Measurements from ENCODE around the gene DNAJC4.
A peak's percentile ranks its signal among the peaks of the same experiment; 100 is the strongest.

The DNAJC4 gene

DNA sequence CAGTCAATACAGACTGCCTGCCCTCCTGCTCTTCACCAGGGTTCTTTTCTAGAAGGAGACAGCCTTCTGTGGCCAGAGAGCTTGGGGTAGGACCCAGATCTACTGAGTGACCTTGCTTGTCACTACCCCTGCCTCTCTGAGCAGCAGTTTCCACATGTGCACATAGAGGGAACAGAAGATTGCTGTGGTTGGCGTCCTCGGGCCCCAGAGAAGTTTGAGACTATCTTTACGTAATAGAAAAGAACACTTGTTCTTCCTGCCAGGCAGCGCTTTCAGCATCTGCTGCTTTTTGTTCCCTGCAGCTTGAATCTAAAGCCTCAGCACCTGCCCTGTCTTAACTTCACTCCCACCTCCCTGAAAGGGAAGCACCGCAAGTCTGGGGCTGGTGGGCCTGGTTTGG is 8.7 kb downstream of the DNAJC4 start:
- WGBS (ENCODE audit: insufficient coverage, insufficient read length), result no CpG with 5 or more reads among the region's 5 CpGs
- Histone ChIP-seq H3K36me3 (ENCODE audit: control insufficient read depth, insufficient read depth, low read length) (peaks cover 14% of the 10 kb centered on the region; the same call in 1 of the 2 replicates), H3K4me1 (ENCODE audit: control insufficient read depth, insufficient read depth, low read length) (peaks cover 2% of the 10 kb centered on the region)

DNA sequence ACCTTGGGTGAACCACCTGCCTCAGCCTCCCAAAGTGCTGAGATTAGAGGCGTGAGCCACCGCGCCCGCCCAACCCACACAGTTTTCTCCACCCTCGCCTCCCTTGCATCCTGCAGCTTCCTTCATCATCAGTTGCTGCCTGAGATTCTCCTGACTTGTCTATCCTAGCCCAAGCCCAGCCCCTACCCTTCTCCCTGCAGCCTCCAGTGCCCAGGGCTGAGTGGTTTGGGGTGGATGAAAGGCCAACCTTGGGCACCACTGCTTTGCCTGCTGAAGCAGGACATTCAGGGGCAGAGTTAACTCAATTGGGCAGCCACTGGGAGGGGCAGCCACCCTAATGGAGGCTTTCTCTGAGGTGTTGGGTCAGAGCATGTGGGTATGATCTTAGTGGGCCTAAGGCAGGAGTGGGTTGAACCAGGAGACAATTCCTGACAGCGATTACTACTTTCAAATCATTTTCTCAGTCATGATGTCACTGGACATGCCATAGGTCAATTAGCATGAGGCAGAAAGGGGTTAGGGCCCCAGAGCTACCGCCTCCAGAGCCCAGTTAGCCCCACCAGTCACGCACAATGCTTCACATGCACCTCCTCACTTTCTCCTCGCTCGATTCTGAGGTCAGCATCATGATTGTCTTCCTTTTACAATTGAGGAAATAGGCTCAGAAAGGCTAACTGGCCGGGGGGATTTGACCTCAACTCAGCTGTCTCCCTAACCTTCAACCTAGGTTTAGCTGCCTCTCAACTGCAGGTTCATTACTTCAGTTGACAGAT is 9.5 kb downstream of the DNAJC4 start:
- Histone ChIP-seq H3K36me3 (ENCODE audit: control insufficient read depth, insufficient read depth, low read length) (peaks cover 16% of the 10 kb centered on the region; the same call in 1 of the 2 replicates), H3K4me3 (ENCODE audit: low read length) (peak overlapping the region; percentile 73; the same call in 1 of the 2 replicates), H3K27me3 (ENCODE audit: control insufficient read depth, insufficient read depth, low read length) (no peaks in the 10 kb centered on the region), H3K4me1 (ENCODE audit: control insufficient read depth, insufficient read depth, low read length) (peaks cover 2% of the 10 kb centered on the region), H3K9me3 (ENCODE audit: control insufficient read depth, insufficient read depth, low read length) (no peaks in the 10 kb centered on the region), H3K27ac (ENCODE audit: low read length) (no peak overlapping the region)
- WGBS (ENCODE audit: insufficient coverage, insufficient read length), result no CpG with 5 or more reads among the region's 11 CpGs
- DNase-seq (ENCODE audit: low read depth, low spot score), result no peak

More for the DNA sequence above, 8.7 kb downstream of the DNAJC4 start:
- Histone ChIP-seq H3K9me3 (ENCODE audit: control insufficient read depth, insufficient read depth, low read length) (no peaks in the 10 kb centered on the region), H3K4me3 (ENCODE audit: low read length) (no peak overlapping the region), H3K27me3 (ENCODE audit: control insufficient read depth, insufficient read depth, low read length) (no peaks in the 10 kb centered on the region), H3K27ac (ENCODE audit: low read length) (no peak overlapping the region)
- no peak for DNase-seq (ENCODE audit: low read depth, low spot score)

DNA sequence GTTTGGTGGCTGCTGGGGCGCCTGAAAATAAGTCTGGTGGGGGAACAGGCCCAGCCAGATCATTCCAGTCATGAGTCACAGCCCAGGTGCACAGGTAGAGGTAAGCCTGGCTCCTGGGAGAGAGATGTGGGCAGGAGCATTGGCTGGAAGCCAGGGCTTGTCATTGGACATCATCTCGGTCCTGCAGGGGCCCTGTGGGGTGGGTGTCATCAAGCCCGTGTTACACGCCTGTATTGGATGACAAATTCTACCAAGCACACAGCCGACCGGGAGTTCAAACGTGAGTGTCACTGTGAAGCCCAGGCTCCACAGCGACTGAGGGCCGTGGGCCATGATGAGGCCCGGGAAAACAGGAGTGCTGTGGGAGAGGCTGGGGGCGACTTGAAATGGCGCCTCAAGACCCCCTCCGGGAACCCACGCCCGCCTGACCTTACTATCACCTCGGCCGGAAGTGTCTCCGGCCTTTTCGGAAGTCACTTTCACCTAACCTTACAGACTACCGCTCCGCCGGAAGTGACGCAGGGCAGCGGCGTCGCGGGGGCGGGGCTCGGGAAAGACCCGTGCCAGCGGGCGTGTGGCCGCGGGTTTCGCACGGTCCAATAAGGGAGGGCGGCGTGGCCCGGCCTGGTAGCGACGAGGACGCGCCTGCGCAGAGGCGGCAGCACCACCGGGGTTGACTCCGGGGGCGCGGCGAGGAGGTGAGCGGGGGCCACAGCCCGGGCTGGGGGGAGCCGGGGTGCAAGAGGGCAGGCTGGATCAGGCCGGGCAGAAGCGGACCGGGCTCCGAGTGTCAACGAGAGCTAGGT is 10.3 kb downstream of the DNAJC4 start, which contains the start of gene FKBP2:
FKBP2 (plus strand) TSS at position 661 of the 806 bp plus-strand sequence. CDS start 1,293 bp downstream, outside the sequence.
- DNase-seq (ENCODE audit: low read depth, low spot score), result no peak
- H3K4me3 ChIP-seq (ENCODE audit: low read length), result peak within 1 kb of the TSS; percentile 73
- no CpG with 5 or more reads among the region's 58 CpGs for WGBS (ENCODE audit: insufficient coverage, insufficient read length)
- peaks cover 5% of the 10 kb centered on the region for H3K4me1 ChIP-seq (ENCODE audit: control insufficient read depth, insufficient read depth, low read length)
- no peaks in the 10 kb centered on the region for H3K9me3 ChIP-seq (ENCODE audit: control insufficient read depth, insufficient read depth, low read length)
- H3K27me3 ChIP-seq (ENCODE audit: control insufficient read depth, insufficient read depth, low read length), result no peaks in the 10 kb centered on the region
- peaks cover 18% of the 10 kb centered on the region; the same call in 1 of the 2 replicates for H3K36me3 ChIP-seq (ENCODE audit: control insufficient read depth, insufficient read depth, low read length)
- no peak within 1 kb of the TSS for H3K27ac ChIP-seq (ENCODE audit: low read length)

DNA sequence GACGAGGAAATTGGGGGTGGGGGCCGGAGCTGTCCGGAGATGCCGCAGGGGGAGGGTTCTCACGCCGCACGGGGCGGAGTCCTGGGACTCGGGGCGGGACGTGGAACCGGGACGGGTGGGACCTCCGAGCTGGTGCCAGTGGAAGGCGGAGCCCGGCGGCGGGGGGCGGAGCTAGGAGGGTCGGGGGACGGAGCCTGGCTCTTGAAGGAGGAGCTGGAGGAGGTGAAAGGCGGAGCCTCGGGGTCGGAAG is 10.8 kb downstream of the DNAJC4 start:
- Histone ChIP-seq H3K27ac (ENCODE audit: low read length) (no peak overlapping the region), H3K27me3 (ENCODE audit: control insufficient read depth, insufficient read depth, low read length) (no peaks in the 10 kb centered on the region), H3K4me1 (ENCODE audit: control insufficient read depth, insufficient read depth, low read length) (peaks cover 5% of the 10 kb centered on the region), H3K9me3 (ENCODE audit: control insufficient read depth, insufficient read depth, low read length) (no peaks in the 10 kb centered on the region), H3K36me3 (ENCODE audit: control insufficient read depth, insufficient read depth, low read length) (peaks cover 18% of the 10 kb centered on the region; the same call in 1 of the 2 replicates), H3K4me3 (ENCODE audit: low read length) (peak overlapping the region; percentile 73; the same call in 1 of the 2 replicates)
- WGBS (ENCODE audit: insufficient coverage, insufficient read length), result no CpG with 5 or more reads among the region's 24 CpGs
- DNase-seq (ENCODE audit: low read depth, low spot score), result no peak

DNA sequence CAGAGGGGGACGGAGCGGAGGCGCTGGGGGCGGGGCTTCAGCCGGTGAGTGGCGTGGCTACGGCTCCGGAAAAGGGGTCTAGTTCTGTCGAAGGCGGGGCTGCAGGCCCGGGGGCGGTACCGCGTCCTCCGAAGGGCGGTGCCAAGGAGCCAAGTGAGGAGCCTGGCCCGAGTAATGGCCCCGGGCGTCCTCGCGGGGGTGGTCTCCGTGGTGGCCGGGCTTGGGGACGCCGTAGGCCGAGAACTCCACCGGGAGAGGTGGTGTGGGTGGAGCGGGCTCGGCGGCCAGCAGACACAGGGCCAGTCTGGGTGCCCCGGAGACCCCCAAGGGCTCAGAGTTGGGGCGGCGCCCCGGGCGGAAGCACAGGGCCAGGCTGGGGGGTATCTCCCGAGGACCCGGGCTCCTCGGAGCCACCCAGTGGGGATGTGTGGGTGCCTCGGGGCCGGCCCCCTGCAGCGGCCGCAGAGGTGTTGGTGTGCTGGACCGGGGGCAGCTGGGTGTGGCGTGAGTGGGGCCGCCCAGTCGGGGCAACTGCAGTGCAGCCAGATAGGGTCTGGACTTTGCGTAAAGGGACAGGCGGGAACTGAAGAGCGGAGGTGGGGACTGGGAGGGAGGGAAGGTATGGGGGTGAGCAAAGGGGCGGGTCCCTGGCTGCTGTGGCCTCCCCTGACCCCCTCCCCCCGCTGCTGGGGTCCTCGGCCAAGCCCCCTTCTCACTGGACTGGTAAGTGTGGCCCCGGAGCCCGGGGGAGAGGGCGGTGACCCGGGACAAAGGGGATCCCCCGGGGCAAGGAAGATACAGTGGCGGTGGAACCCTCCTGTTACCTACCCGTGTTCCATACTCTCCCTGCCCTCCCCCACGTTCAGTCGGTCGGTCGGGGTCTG is 11.4 kb downstream of the DNAJC4 start:
- H3K4me3 ChIP-seq (ENCODE audit: low read length), result peak overlapping the region; percentile 57
- H3K4me1 ChIP-seq (ENCODE audit: control insufficient read depth, insufficient read depth, low read length), result peaks cover 5% of the 10 kb centered on the region

DNA sequence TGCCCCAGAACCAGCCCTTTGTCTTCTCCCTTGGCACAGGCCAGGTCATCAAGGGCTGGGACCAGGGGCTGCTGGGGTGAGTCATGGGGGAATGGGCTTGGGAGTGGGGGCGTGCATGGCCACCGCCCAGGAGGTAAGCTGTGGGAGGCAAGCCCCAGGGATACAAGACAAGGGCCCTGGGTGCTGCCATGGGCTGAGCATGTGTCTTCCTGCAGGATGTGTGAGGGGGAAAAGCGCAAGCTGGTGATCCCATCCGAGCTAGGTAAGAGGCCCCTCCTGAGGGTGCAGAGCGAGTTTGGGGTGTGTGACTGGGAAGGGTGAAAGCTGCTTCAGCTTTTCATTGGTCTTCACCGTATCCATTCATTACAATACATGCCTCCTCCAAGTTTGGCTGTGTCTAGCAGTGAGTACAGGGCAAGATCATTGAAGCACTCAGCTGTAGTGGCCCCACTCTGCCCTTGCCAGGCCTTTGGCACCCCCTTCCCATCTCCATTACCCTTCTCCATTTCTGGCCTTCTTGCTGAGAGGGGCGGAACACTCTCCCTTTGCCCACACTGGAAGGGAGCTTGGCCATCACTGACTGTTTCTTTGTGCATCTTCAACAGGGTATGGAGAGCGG is 13.0 kb downstream of the DNAJC4 start:
- no peaks in the 10 kb centered on the region for H3K9me3 ChIP-seq (ENCODE audit: control insufficient read depth, insufficient read depth, low read length)
- peaks cover 8% of the 10 kb centered on the region for H3K4me1 ChIP-seq (ENCODE audit: control insufficient read depth, insufficient read depth, low read length)
- no peak overlapping the region for H3K27ac ChIP-seq (ENCODE audit: low read length)
- no peak for DNase-seq (ENCODE audit: low read depth, low spot score)
- no peaks in the 10 kb centered on the region for H3K27me3 ChIP-seq (ENCODE audit: control insufficient read depth, insufficient read depth, low read length)
- WGBS (ENCODE audit: insufficient coverage, insufficient read length), result no CpG with 5 or more reads among the region's 8 CpGs
- no peak overlapping the region for H3K4me3 ChIP-seq (ENCODE audit: low read length)
- H3K36me3 ChIP-seq (ENCODE audit: control insufficient read depth, insufficient read depth, low read length), result peaks cover 15% of the 10 kb centered on the region; the same call in 1 of the 2 replicates

More for the DNA sequence above, 11.4 kb downstream of the DNAJC4 start:
- DNase-seq (ENCODE audit: low read depth, low spot score), result no peak
- Histone ChIP-seq H3K36me3 (ENCODE audit: control insufficient read depth, insufficient read depth, low read length) (peaks cover 18% of the 10 kb centered on the region; the same call in 1 of the 2 replicates), H3K9me3 (ENCODE audit: control insufficient read depth, insufficient read depth, low read length) (no peaks in the 10 kb centered on the region), H3K27ac (ENCODE audit: low read length) (no peak overlapping the region), H3K27me3 (ENCODE audit: control insufficient read depth, insufficient read depth, low read length) (no peaks in the 10 kb centered on the region)
- no CpG with 5 or more reads among the region's 63 CpGs for WGBS (ENCODE audit: insufficient coverage, insufficient read length)

DNA sequence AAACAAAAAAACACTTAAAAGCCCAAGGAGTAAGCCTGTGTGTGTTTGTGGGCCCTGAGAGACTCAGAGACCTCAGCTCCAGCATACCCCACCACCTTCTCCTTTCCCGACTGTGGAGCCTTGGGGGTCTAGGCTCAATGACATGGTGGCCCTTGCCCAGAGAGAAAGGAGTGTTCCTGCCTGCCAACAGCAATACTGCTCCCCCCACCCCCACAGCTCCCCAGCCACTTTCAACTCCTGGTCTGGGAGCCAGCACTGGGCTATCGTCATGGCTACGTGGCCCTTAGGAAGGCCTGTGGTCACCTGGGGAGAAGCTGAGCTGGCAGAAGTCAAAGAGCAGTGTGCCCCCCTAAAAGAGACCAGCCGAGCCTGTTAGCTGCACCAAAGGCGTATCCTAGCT is 13.8 kb downstream of the DNAJC4 start:
- DNase-seq (ENCODE audit: low read depth, low spot score), result no peak
- H3K4me1 ChIP-seq (ENCODE audit: control insufficient read depth, insufficient read depth, low read length), result peaks cover 12% of the 10 kb centered on the region
- no CpG with 5 or more reads among the region's 5 CpGs for WGBS (ENCODE audit: insufficient coverage, insufficient read length)

DNA sequence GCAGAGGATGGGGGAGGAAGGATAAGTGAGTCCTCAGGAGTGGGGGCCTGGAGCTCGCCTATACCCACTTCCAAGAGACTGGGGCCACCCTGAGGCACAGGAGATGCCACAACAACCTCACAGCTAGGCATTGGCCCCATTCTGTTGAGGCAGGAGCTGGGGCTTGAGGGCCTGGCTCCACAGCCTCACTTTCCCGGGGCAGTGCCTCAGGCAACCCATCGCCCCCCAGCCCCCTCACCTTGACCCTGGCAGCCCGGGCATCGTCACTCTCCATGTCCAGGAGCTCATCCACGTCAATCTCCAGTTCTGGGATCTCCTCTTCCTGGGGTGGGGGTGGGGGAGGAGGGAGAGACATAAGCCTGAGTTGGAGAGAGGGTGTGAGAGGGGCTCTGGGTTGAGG is 14.6 kb downstream of the DNAJC4 start:
- no peak overlapping the region for H3K27ac ChIP-seq (ENCODE audit: low read length)
- DNase-seq (ENCODE audit: low read depth, low spot score), result no peak
- no peaks in the 10 kb centered on the region for H3K27me3 ChIP-seq (ENCODE audit: control insufficient read depth, insufficient read depth, low read length)
- H3K4me3 ChIP-seq (ENCODE audit: low read length), result peak overlapping the region; percentile 87; the same call in 1 of the 2 replicates
- H3K4me1 ChIP-seq (ENCODE audit: control insufficient read depth, insufficient read depth, low read length), result peaks cover 18% of the 10 kb centered on the region
- peaks cover 11% of the 10 kb centered on the region; the same call in 1 of the 2 replicates for H3K36me3 ChIP-seq (ENCODE audit: control insufficient read depth, insufficient read depth, low read length)
- H3K9me3 ChIP-seq (ENCODE audit: control insufficient read depth, insufficient read depth, low read length), result no peaks in the 10 kb centered on the region
- no CpG with 5 or more reads among the region's 6 CpGs for WGBS (ENCODE audit: insufficient coverage, insufficient read length)

More for the DNA sequence above, 13.8 kb downstream of the DNAJC4 start:
- H3K9me3 ChIP-seq (ENCODE audit: control insufficient read depth, insufficient read depth, low read length), result no peaks in the 10 kb centered on the region
- no peak overlapping the region for H3K4me3 ChIP-seq (ENCODE audit: low read length)
- H3K27me3 ChIP-seq (ENCODE audit: control insufficient read depth, insufficient read depth, low read length), result no peaks in the 10 kb centered on the region
- H3K27ac ChIP-seq (ENCODE audit: low read length), result no peak overlapping the region
- peaks cover 11% of the 10 kb centered on the region; the same call in 1 of the 2 replicates for H3K36me3 ChIP-seq (ENCODE audit: control insufficient read depth, insufficient read depth, low read length)

DNA sequence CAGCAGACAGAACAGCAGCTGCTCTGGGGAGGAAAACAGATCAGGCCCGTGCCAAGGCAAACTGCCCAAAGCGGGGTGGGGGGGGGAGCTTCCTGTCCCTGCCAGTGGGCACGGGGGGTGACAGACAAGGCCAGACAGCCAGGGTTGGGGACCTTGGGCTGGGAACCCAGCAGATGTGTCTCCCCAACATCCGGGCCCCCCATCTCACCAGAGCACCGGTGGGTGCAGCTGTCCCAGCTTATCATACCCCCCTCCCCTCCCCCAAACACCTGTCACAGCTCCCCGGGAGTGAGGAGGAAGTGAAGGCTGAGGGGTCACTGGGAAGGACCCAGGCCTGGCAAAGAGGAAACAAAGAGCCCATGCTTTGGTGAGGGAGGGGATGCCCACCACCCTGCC is 15.1 kb downstream of the DNAJC4 start:
- Histone ChIP-seq H3K4me3 (ENCODE audit: low read length) (peak overlapping the region; percentile 87), H3K27ac (ENCODE audit: low read length) (no peak overlapping the region), H3K36me3 (ENCODE audit: control insufficient read depth, insufficient read depth, low read length) (peaks cover 11% of the 10 kb centered on the region; the same call in 1 of the 2 replicates), H3K9me3 (ENCODE audit: control insufficient read depth, insufficient read depth, low read length) (no peaks in the 10 kb centered on the region), H3K27me3 (ENCODE audit: control insufficient read depth, insufficient read depth, low read length) (no peaks in the 10 kb centered on the region), H3K4me1 (ENCODE audit: control insufficient read depth, insufficient read depth, low read length) (peaks cover 18% of the 10 kb centered on the region)
- WGBS (ENCODE audit: insufficient coverage, insufficient read length), result no CpG with 5 or more reads among the region's 6 CpGs
- no peak for DNase-seq (ENCODE audit: low read depth, low spot score)
